DOHH2 (cell line): ENCODE measurements around the gene DELE1.

Experiments used
- H3F3A ChIP-seq: fragments of 200-600 bp; sonication (generic), shearing (Covaris generic); 2 replicates; pipeline ENCODE4 v1.6.0; 2016; ENCODE audit warnings: antibody characterized with exemption, mild to moderate bottlenecking; ENCODE audit not compliant: control insufficient read depth, insufficient read depth
- H3K27ac ChIP-seq: fragments of 200-600 bp; sonication (generic); 2 replicates; pipeline ENCODE4 v1.5.1; 2014; ENCODE audit warnings: low read depth, mild to moderate bottlenecking, low read length, moderate library complexity
- H3K27me3 ChIP-seq: fragments of 200-600 bp; sonication (generic); 2 replicates; pipeline ENCODE4 v1.6.1; 2014; ENCODE audit warnings: mild to moderate bottlenecking, low read length, mixed read lengths; ENCODE audit not compliant: control insufficient read depth
- H3K36me3 ChIP-seq: fragments of 200-600 bp; sonication (generic); 2 replicates; pipeline ENCODE4 v1.6.1; 2014; ENCODE audit warnings: mild to moderate bottlenecking, low read length, moderate library complexity, mixed read lengths; ENCODE audit not compliant: control insufficient read depth
- H3K4me1 ChIP-seq: fragments of 200-600 bp; sonication (generic); 2 replicates; pipeline ENCODE4 v1.6.1; 2014; ENCODE audit warnings: mild to moderate bottlenecking, low read length, mixed read lengths; ENCODE audit not compliant: control insufficient read depth
- H3K4me2 ChIP-seq: fragments of 200-600 bp; sonication (generic); 2 replicates; pipeline ENCODE4 v1.6.0; 2014; ENCODE audit warnings: mild to moderate bottlenecking, low read length, moderate library complexity
- H3K4me3 ChIP-seq: fragments of 200-600 bp; sonication (generic); 2 replicates; pipeline ENCODE4 v1.5.1; 2014; ENCODE audit warnings: mild to moderate bottlenecking, low read length, mixed read lengths
- H3K79me2 ChIP-seq: fragments of 200-600 bp; sonication (generic); 2 replicates; pipeline ENCODE4 v1.6.1; 2014; ENCODE audit warnings: mild to moderate bottlenecking, low read length, mixed read lengths; ENCODE audit not compliant: control insufficient read depth
- H3K9me2 ChIP-seq: fragments of 200-600 bp; sonication (generic); replicated peaks from 2 replicates; pipeline ENCODE4 v1.6.1; 2014; ENCODE audit warnings: mild to moderate bottlenecking, low read length, mixed read lengths; ENCODE audit not compliant: control insufficient read depth
- H3K9me3 ChIP-seq: fragments of 200-600 bp; sonication (generic); 2 replicates; pipeline ENCODE4 v1.6.1; 2014; ENCODE audit warnings: antibody characterized with exemption, low read length, mixed read lengths; ENCODE audit not compliant: control insufficient read depth, insufficient read depth
- H4K20me1 ChIP-seq: fragments of 200-600 bp; sonication (generic); 2 replicates; pipeline ENCODE4 v1.6.0; 2014; ENCODE audit warnings: low read depth, mild to moderate bottlenecking, antibody characterized with exemption, low read length, moderate library complexity; ENCODE audit not compliant: control insufficient read depth, insufficient read depth
- EZH2phosphoT487 ChIP-seq: fragments of 200-600 bp; sonication (generic); IDR thresholded peaks from 2 replicates; pipeline ENCODE4 v1.6.1; 2017; ENCODE audit warnings: borderline replicate concordance, mild to moderate bottlenecking, antibody characterized with exemption, low read length, moderate library complexity, mixed read lengths
- TF ChIP-seq, protein P1 (sequence below): fragments of 200-600 bp; sonication (generic); IDR thresholded peaks from one replicate; pipeline ENCODE4 v1.5.1; 2014; ENCODE audit warnings: antibody characterized with exemption, mild to moderate bottlenecking, low read depth, low read length; ENCODE audit not compliant: poor library complexity, severe bottlenecking

The DELE1 gene

DNA sequence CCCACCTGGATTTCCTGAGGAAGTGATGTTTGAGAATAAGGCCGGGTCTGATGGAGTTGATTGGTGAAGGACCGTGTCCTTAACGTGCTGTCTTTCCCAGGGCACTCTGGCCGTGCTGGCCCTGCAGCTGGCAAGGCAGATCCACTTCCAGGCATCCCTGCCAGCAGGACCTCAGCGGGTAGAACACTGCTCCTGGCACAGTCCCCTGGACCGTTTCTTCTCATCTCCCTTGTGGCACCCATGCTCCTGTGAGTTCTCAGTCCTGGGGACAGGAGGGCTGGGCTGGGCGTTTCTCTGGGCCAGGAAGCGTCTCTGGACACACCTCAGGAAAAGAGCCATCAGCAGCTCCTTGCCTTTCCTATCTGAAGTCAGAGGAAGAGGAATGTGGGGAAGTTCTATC is 4.4 kb downstream of the DELE1 start:
- Histone ChIP-seq H3K27ac (no peak overlapping the region), H3K4me2 (no peak overlapping the region), H3K79me2 (peaks cover 14% of the 10 kb centered on the region), H4K20me1 (no peaks in the 10 kb centered on the region), H3K36me3 (peaks cover 67% of the 10 kb centered on the region), H3K9me2 (no peaks in the 10 kb centered on the region), H3F3A (no peaks in the 10 kb centered on the region), H3K4me1 (peaks cover 7% of the 10 kb centered on the region), H3K27me3 (no peaks in the 10 kb centered on the region), H3K4me3 (no peak overlapping the region), H3K9me3 (no peaks in the 10 kb centered on the region)
- TF ChIP-seq, protein P1, sequence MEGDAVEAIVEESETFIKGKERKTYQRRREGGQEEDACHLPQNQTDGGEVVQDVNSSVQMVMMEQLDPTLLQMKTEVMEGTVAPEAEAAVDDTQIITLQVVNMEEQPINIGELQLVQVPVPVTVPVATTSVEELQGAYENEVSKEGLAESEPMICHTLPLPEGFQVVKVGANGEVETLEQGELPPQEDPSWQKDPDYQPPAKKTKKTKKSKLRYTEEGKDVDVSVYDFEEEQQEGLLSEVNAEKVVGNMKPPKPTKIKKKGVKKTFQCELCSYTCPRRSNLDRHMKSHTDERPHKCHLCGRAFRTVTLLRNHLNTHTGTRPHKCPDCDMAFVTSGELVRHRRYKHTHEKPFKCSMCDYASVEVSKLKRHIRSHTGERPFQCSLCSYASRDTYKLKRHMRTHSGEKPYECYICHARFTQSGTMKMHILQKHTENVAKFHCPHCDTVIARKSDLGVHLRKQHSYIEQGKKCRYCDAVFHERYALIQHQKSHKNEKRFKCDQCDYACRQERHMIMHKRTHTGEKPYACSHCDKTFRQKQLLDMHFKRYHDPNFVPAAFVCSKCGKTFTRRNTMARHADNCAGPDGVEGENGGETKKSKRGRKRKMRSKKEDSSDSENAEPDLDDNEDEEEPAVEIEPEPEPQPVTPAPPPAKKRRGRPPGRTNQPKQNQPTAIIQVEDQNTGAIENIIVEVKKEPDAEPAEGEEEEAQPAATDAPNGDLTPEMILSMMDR = no peak
- TF ChIP-seq EZH2phosphoT487 = no peak

DNA sequence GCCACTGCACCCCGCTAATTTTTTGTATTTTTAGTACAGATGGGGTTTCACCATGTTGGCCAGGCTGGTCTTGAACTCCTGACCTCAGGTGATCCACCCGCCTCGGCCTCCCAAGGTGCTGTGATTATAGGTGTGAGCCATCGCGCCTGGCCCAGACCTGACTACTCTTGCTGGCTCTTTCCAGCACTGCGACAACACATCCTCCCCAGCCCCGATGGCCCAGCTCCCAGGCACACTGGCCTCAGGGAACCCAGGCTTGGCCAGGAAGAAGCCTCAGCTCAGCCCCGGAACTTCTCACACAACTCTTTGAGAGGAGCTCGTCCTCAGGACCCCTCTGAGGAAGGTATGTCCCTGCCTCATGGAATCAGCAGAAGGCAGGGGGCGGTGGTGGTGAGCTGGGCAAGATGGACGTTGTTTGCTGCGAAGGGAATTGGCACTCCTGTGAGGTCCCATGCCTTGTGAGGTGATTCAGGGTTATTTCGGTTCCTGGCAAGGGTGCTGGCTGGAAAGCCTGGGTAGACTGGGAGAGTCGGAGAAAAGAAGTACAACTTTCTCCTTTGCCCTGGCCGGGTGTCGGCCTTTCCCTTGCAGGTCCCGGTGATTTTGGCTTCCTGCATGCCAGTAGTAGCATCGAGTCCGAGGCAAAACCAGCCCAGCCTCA is 5.9 kb downstream of the DELE1 start:
- Histone ChIP-seq H3K4me3 (no peak overlapping the region), H3K4me2 (no peak overlapping the region), H4K20me1 (no peaks in the 10 kb centered on the region), H3K27ac (no peak overlapping the region), H3K4me1 (peaks cover under 1% of the 10 kb centered on the region), H3K36me3 (peaks cover 77% of the 10 kb centered on the region), H3K79me2 (peaks cover 5% of the 10 kb centered on the region), H3F3A (no peaks in the 10 kb centered on the region), H3K9me3 (no peaks in the 10 kb centered on the region), H3K27me3 (no peaks in the 10 kb centered on the region), H3K9me2 (no peaks in the 10 kb centered on the region)
- no peak for TF ChIP-seq EZH2phosphoT487
- TF ChIP-seq, protein P1 = no peak

DNA sequence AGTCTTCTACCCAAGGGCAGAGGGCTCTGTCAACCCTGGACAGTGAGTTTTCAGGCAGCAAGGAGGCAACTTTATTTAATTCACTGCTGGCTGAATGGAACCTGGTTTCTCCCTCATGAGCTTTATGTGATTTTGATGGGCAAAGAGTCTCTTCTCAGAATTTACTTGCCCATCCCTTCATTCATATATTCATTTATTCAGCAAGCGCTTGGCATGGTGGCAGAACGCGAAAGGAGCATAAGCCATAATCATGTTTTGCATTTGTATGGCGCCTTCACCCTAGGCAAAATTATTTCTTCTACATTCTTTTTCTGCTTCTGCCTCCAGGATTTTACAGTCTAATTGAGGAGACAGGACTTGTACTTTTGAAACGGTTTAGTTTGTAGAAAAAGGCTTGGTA is 8.0 kb downstream of the DELE1 start:
- no peak overlapping the region for H3K4me3 ChIP-seq
- no peaks in the 10 kb centered on the region for H3K9me2 ChIP-seq
- no peaks in the 10 kb centered on the region for H3K9me3 ChIP-seq
- H3K79me2 ChIP-seq = no peaks in the 10 kb centered on the region
- H3K27ac ChIP-seq = no peak overlapping the region
- no peaks in the 10 kb centered on the region for H3K4me1 ChIP-seq
- peaks cover 76% of the 10 kb centered on the region for H3K36me3 ChIP-seq
- no peaks in the 10 kb centered on the region for H4K20me1 ChIP-seq
- TF ChIP-seq EZH2phosphoT487 = no peak
- TF ChIP-seq, protein P1 = no peak
- H3K4me2 ChIP-seq = no peak overlapping the region
- H3F3A ChIP-seq = no peaks in the 10 kb centered on the region
- H3K27me3 ChIP-seq = no peaks in the 10 kb centered on the region
